Endothelial cell of umbilical vein (primary cell): ENCODE data around the gene FGF6.
"Not testable (repeated sequence)": the region's sequence is repeated elsewhere in the genome, so short reads cannot be mapped to it uniquely, and the experiment has no call there.

ENCODE experiments used
- CTCF ChIP-seq, 2 donors: IDR thresholded peaks; 1 replicate in 1 of 2; 2 replicates in 1 of 2; pipeline ENCODE4 v1.5.1; 2011; ENCODE audit warnings: low read length in 2 of 2, mild to moderate bottlenecking in 2 of 2, moderate library complexity in 2 of 2, control low read depth in 1 of 2, inconsistent platforms in 1 of 2, low read depth in 1 of 2; ENCODE audit not compliant: insufficient read depth in 1 of 2; ENCODE audit errors: extremely low read depth in 1 of 2
- EZH2 ChIP-seq: IDR thresholded peaks from 2 replicates; pipeline ENCODE4 v1.6.1; 2012; ENCODE audit warnings: borderline replicate concordance, low read depth, mild to moderate bottlenecking, moderate library complexity, low read length, inconsistent platforms; ENCODE audit not compliant: severe bottlenecking
- POLR2A ChIP-seq: IDR thresholded peaks from 2 replicates; pipeline ENCODE4 v1.6.1; 2012; ENCODE audit warnings: low read depth, mild to moderate bottlenecking, control low read depth, low read length
- POLR2AphosphoS5 ChIP-seq: IDR thresholded peaks from 2 replicates; pipeline ENCODE4 v1.6.1; 2012; ENCODE audit warnings: low read depth, mild to moderate bottlenecking, control low read depth, low read length, moderate library complexity; ENCODE audit not compliant: insufficient read depth

- not testable (repeated sequence) for TF ChIP-seq CTCF (IDR thresholded peaks at IDR 0.05; ENCODE audit: extremely low read depth in 1 of 2, insufficient read depth in 1 of 2, low read depth in 1 of 2, low read length in 2 of 2); POLR2AphosphoS5; EZH2; POLR2A
Measured at GRCh38 chr12:4455849-4456248, 10.2 kb upstream of the FGF6 start.
